Muscle layer of duodenum (tissue), 2 donors: ENCODE results near the gene PPOX.

Experiments
- H3K27ac ChIP-seq: one replicate; pipeline ENCODE4 v1.7.0; 2013; ENCODE audit warnings: mild to moderate bottlenecking, low read length
- H3K27me3 ChIP-seq: one replicate; pipeline ENCODE4 v1.7.0; 2013; ENCODE audit warnings: low read depth, mild to moderate bottlenecking, control low read depth, low read length
- H3K36me3 ChIP-seq, 2 donors: one replicate each; pipeline ENCODE4 v1.7.0; 2013; ENCODE audit warnings: low read length in 2 of 2, control low read depth in 1 of 2, mild to moderate bottlenecking in 1 of 2; ENCODE audit not compliant: insufficient read depth in 2 of 2, control insufficient read depth in 1 of 2
- H3K4me1 ChIP-seq, 2 donors: one replicate each; pipeline ENCODE4 v1.7.0; 2013; ENCODE audit warnings: low read length in 2 of 2, mild to moderate bottlenecking in 2 of 2, control low read depth in 1 of 2, moderate library complexity in 1 of 2; ENCODE audit not compliant: insufficient read depth in 2 of 2, control insufficient read depth in 1 of 2
- H3K4me3 ChIP-seq, 2 donors: one replicate each; pipeline ENCODE4 v1.7.0; 2013; ENCODE audit warnings: low read length in 2 of 2, low read depth in 1 of 2, mild to moderate bottlenecking in 1 of 2
- H3K9me3 ChIP-seq, 2 donors: one replicate each; pipeline ENCODE4 v1.7.0; 2013; ENCODE audit warnings: low read length in 2 of 2, control low read depth in 1 of 2, mild to moderate bottlenecking in 1 of 2; ENCODE audit not compliant: control insufficient read depth in 1 of 2
- donor health status: healthy.

The PPOX gene

GRCh38 chr1:161177112-161177935, 11.1 kb downstream of the PPOX start, which contains the start of gene B4GALT3:
B4GALT3 (minus strand) TSS chr1:161177507; CDS start chr1:161176060, 1,447 bp downstream.
- peaks cover 21 to 23% of the 10 kb centered on the region in 2 donors for H3K4me1 ChIP-seq
- H3K27ac ChIP-seq, result peak within 1 kb of the TSS; percentile 96

GRCh38 chr1:161177936-161178244, 11.7 kb downstream of the PPOX start:
- peak overlapping the region; percentile 96 for H3K27ac ChIP-seq
- H3K27me3 ChIP-seq, result no peaks in the 10 kb centered on the region
- H3K4me1 ChIP-seq, result peaks cover 18 to 21% of the 10 kb centered on the region in 2 donors

More at GRCh38 chr1:161177112-161177935, 11.1 kb downstream of the PPOX start, which contains the start of gene B4GALT3:
- Histone ChIP-seq H3K27me3 (no peaks in the 10 kb centered on the region), H3K9me3 (no peaks in the 10 kb centered on the region), H3K36me3 (peaks cover 27 to 32% of the 10 kb centered on the region in 2 donors), H3K4me3 (peak within 1 kb of the TSS; percentile 72 to 95)

GRCh38 chr1:161179698-161180097, 13.5 kb downstream of the PPOX start:
- H3K4me1 ChIP-seq, result peaks cover 14 to 16% of the 10 kb centered on the region in 2 donors
- H3K9me3 ChIP-seq, result no peaks in the 10 kb centered on the region
- H3K4me3 ChIP-seq, result no peak overlapping the region
- no peaks in the 10 kb centered on the region for H3K27me3 ChIP-seq
- no peak overlapping the region for H3K27ac ChIP-seq
- H3K36me3 ChIP-seq, result peaks cover 8 to 12% of the 10 kb centered on the region in 2 donors

More at GRCh38 chr1:161177936-161178244, 11.7 kb downstream of the PPOX start:
- Histone ChIP-seq H3K4me3 (peak overlapping the region; percentile 72 to 95), H3K9me3 (no peaks in the 10 kb centered on the region), H3K36me3 (peaks cover 21 to 27% of the 10 kb centered on the region in 2 donors)

- Histone ChIP-seq H3K36me3 (peaks cover 0 to 2% of the 10 kb centered on the region in 2 donors), H3K9me3 (no peaks in the 10 kb centered on the region), H3K27me3 (no peaks in the 10 kb centered on the region), H3K4me3 (no peak overlapping the region), H3K27ac (no peak overlapping the region), H3K4me1 (peaks cover 12 to 17% of the 10 kb centered on the region in 2 donors)
These were observed 14.4 kb downstream of the PPOX start for GRCh38 chr1:161180639-161181038.

- no peak overlapping the region for H3K4me3 ChIP-seq
- no peak overlapping the region for H3K27ac ChIP-seq
- no peaks in the 10 kb centered on the region for H3K9me3 ChIP-seq
- H3K4me1 ChIP-seq, result peaks cover 0 to 18% of the 10 kb centered on the region in 2 donors
- H3K36me3 ChIP-seq, result no peaks in the 10 kb centered on the region
- H3K27me3 ChIP-seq, result no peaks in the 10 kb centered on the region
These were observed 16.0 kb downstream of the PPOX start for GRCh38 chr1:161182214-161182613.

- Histone ChIP-seq H3K4me3 (no peak overlapping the region), H3K27me3 (no peaks in the 10 kb centered on the region), H3K36me3 (no peaks in the 10 kb centered on the region), H3K9me3 (no peaks in the 10 kb centered on the region), H3K4me1 (peaks cover 0 to 8% of the 10 kb centered on the region in 2 donors), H3K27ac (peak overlapping the region; percentile 82)
These were observed 19.1 kb downstream of the PPOX start for GRCh38 chr1:161185282-161185682.

GRCh38 chr1:161185732-161186311, 19.6 kb downstream of the PPOX start:
- Histone ChIP-seq H3K9me3 (no peaks in the 10 kb centered on the region), H3K27ac (peak overlapping the region; percentile 82), H3K4me1 (peaks cover 0 to 8% of the 10 kb centered on the region in 2 donors), H3K27me3 (no peaks in the 10 kb centered on the region), H3K36me3 (peaks cover 0 to 2% of the 10 kb centered on the region in 2 donors), H3K4me3 (no peak overlapping the region)

GRCh38 chr1:161187311-161187710, 21.1 kb downstream of the PPOX start:
- Histone ChIP-seq H3K36me3 (peaks cover 11% of the 10 kb centered on the region in 2 donors), H3K27me3 (no peaks in the 10 kb centered on the region), H3K9me3 (no peaks in the 10 kb centered on the region), H3K4me3 (no peak overlapping the region), H3K27ac (no peak overlapping the region), H3K4me1 (peaks cover 0 to 8% of the 10 kb centered on the region in 2 donors)

- H3K27ac ChIP-seq, result no peak overlapping the region
- no peaks in the 10 kb centered on the region for H3K27me3 ChIP-seq
- H3K36me3 ChIP-seq, result peaks cover 11 to 12% of the 10 kb centered on the region in 2 donors
- peaks cover 9 to 16% of the 10 kb centered on the region in 2 donors for H3K4me1 ChIP-seq
- H3K4me3 ChIP-seq, result no peak overlapping the region
- no peaks in the 10 kb centered on the region for H3K9me3 ChIP-seq
These were observed 22.2 kb downstream of the PPOX start for GRCh38 chr1:161188381-161188780.

GRCh38 chr1:161189036-161189435, 22.8 kb downstream of the PPOX start:
- no peaks in the 10 kb centered on the region for H3K9me3 ChIP-seq
- no peaks in the 10 kb centered on the region for H3K27me3 ChIP-seq
- peaks cover 11 to 12% of the 10 kb centered on the region in 2 donors for H3K36me3 ChIP-seq
- no peak overlapping the region for H3K4me3 ChIP-seq
- peaks cover 11 to 16% of the 10 kb centered on the region in 2 donors for H3K4me1 ChIP-seq
- no peak overlapping the region for H3K27ac ChIP-seq

- Histone ChIP-seq H3K9me3 (no peaks in the 10 kb centered on the region), H3K36me3 (peaks cover 16 to 17% of the 10 kb centered on the region in 2 donors), H3K4me1 (peaks cover 11 to 16% of the 10 kb centered on the region in 2 donors), H3K27ac (no peak overlapping the region), H3K27me3 (no peaks in the 10 kb centered on the region), H3K4me3 (no peak overlapping the region)
These were observed 24.8 kb downstream of the PPOX start for GRCh38 chr1:161190962-161191521.
